K562 (cell line): Measurements from ENCODE around the gene LYAR. TPM values are rescaled to one million over a fixed set of nuclear protein-coding genes. Genes with fewer than 3 reads are reported as not detected.

ENCODE experiments used
- CSDE1 ChIP-seq, 2 experiments: fragments of 450-650 bp; IDR thresholded peaks; 2 replicates each; pipeline ENCODE4 v1.6.1; 2016; ENCODE audit warnings: mild to moderate bottlenecking in 1 of 2
- NCOA6 ChIP-seq: fragments of 450-650 bp; IDR thresholded peaks from 2 replicates; pipeline ENCODE4 v1.6.1; 2017; ENCODE audit warnings: mild to moderate bottlenecking
- PCBP1 ChIP-seq: fragments of 200-400 bp; formaldehyde crosslinking; IDR thresholded peaks from 2 replicates; pipeline ENCODE4 v1.6.1; 2018; ENCODE audit warnings: mild to moderate bottlenecking, low read depth, low read length; ENCODE audit not compliant: poor library complexity, severe bottlenecking
- RFX1 ChIP-seq: fragments of 450-650 bp; IDR thresholded peaks from 2 replicates; pipeline ENCODE4 v1.6.1; 2016; ENCODE audit warnings: mild to moderate bottlenecking, moderate library complexity
- SMAD4 ChIP-seq: fragments of 250-450 bp; sonication (Bioruptor Pico); conservative IDR thresholded peaks from 2 replicates; pipeline ENCODE4 v1.8.0; 2021; ENCODE audit warnings: inconsistent platforms, mild to moderate bottlenecking, moderate library complexity
- YBX1 ChIP-seq: fragments of 450-650 bp; IDR thresholded peaks from 2 replicates; pipeline ENCODE4 v1.7.1; 2016; ENCODE audit warnings: mild to moderate bottlenecking
- ZNF224 ChIP-seq: sonication (generic); formaldehyde crosslinking; IDR thresholded peaks from 2 replicates; pipeline ENCODE4 v1.8.0; 2022; ENCODE audit warnings: mild to moderate bottlenecking, missing genetic modification reagents
- polyA plus RNA-seq, 8 experiments: library from polyadenylated mRNA; depleted of rRNA in 4 of 8; stranded (reverse) in 5 of 8; unstranded in 3 of 8; fragments of >200 nt; fragmentation: Nextera tagmentation in 2 of 8; fragmentation: Illumina TruSeq in 1 of 8; extraction: Ambion mirVana in 2 of 8; extraction: Trizol in 1 of 8; gene quantifications; 2 replicates each; pipeline versions ENCODE4 v1.2.1 to v1.2.3, GENCODE V29; 2011 to 2014; ENCODE audit warnings: inconsistent platforms in 1 of 8, missing spikeins in 1 of 8
- total RNA-seq, 7 experiments: library from RNA; depleted of rRNA in 6 of 7; stranded (reverse); fragments of >200 nt in 6 of 7; fragmentation: Illumina TruSeq in 2 of 7; extraction: Trizol in 2 of 7; gene quantifications; 2 replicates each; pipeline versions ENCODE4 v1.2.1 to v1.2.3, GENCODE V29; 2011 to 2021; ENCODE audit warnings: low replicate concordance in 1 of 7
- TF ChIP-seq, protein P1 (sequence below): sonication (generic); formaldehyde crosslinking; IDR thresholded peaks from 2 replicates; pipeline ENCODE4 v1.9.0; 2022; ENCODE audit warnings: mild to moderate bottlenecking, missing genetic modification reagents
- TF ChIP-seq, protein P2 (sequence below): sonication (generic); formaldehyde crosslinking; IDR thresholded peaks from 2 replicates; pipeline ENCODE4 v1.8.0; 2022; ENCODE audit warnings: missing genetic modification reagents, mild to moderate bottlenecking, borderline replicate concordance
- TF ChIP-seq, protein P3 (sequence below): fragments of 450-650 bp; IDR thresholded peaks from 2 replicates; pipeline ENCODE4 v1.6.1; 2016; ENCODE audit warnings: low read depth
- TF ChIP-seq, protein P4 (sequence below), 2 experiments: fragments of 450-650 bp; IDR thresholded peaks; 2 replicates each; pipeline ENCODE4 v1.6.1; 2016
- TF ChIP-seq, protein P5 (sequence below): sonication (generic); formaldehyde crosslinking; IDR thresholded peaks from 2 replicates; pipeline ENCODE4 v1.8.1; 2022; ENCODE audit warnings: missing genetic modification reagents

Gene LYAR
- total and polyA plus RNA-seq, 9 of the 15 experiments (the other 6 are each of a cell fraction or from before 2014, with no cell fraction given): 28.3 to 172 (median 127) TPM

DNA sequence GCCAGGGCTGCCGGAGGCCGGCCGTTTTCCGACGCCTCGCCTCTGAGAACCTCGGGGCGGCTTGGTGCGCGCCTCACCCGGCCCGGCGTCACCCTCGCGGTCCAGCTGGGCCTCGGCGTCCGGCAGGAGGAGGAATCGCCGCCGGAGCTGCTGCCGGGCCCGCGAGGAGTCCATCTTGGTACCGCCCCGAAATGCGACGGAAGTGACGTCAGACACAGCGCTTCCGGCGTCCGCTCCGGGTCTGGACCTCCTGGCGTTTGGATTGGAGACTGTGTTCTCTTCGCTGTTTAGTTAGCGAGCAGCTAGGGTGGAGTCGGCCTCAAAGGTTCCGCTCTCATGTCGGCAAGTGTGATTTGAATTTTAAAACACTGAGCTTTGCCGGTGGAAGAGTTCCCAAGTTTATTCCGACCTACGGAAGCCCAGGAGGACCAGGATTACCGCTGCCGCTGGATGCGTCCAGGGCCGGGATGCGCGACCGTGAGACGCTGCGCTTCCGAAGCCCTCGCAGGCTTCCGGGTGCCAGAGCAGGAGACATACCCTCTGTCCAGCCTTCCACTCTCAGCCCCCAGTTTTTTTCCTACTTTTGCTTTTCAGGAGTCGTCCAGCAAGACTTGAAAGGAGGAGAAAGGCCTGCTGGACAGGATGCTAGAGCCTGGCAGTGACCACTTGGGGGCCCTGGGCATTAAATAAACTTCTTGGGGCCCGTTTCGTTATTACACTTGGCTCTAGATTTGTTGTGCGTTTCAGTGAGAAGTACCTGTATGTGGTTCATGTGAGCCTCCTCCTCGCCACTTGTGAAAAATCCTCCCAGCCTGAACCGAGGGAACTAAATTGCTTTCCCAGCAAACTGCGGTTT, 41.7 kb downstream of the LYAR start, which contains the start of gene TMEM128 (continued):
- TF ChIP-seq, protein P1, sequence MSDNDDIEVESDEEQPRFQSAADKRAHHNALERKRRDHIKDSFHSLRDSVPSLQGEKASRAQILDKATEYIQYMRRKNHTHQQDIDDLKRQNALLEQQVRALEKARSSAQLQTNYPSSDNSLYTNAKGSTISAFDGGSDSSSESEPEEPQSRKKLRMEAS (CRISPR knock-in tag): peak; percentile 47; the same call in 1 of the 2 replicates
- TF ChIP-seq, protein P2, sequence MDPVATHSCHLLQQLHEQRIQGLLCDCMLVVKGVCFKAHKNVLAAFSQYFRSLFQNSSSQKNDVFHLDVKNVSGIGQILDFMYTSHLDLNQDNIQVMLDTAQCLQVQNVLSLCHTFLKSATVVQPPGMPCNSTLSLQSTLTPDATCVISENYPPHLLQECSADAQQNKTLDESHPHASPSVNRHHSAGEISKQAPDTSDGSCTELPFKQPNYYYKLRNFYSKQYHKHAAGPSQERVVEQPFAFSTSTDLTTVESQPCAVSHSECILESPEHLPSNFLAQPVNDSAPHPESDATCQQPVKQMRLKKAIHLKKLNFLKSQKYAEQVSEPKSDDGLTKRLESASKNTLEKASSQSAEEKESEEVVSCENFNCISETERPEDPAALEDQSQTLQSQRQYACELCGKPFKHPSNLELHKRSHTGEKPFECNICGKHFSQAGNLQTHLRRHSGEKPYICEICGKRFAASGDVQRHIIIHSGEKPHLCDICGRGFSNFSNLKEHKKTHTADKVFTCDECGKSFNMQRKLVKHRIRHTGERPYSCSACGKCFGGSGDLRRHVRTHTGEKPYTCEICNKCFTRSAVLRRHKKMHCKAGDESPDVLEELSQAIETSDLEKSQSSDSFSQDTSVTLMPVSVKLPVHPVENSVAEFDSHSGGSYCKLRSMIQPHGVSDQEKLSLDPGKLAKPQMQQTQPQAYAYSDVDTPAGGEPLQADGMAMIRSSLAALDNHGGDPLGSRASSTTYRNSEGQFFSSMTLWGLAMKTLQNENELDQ (CRISPR knock-in tag): no peak
- TF ChIP-seq, protein P3, sequence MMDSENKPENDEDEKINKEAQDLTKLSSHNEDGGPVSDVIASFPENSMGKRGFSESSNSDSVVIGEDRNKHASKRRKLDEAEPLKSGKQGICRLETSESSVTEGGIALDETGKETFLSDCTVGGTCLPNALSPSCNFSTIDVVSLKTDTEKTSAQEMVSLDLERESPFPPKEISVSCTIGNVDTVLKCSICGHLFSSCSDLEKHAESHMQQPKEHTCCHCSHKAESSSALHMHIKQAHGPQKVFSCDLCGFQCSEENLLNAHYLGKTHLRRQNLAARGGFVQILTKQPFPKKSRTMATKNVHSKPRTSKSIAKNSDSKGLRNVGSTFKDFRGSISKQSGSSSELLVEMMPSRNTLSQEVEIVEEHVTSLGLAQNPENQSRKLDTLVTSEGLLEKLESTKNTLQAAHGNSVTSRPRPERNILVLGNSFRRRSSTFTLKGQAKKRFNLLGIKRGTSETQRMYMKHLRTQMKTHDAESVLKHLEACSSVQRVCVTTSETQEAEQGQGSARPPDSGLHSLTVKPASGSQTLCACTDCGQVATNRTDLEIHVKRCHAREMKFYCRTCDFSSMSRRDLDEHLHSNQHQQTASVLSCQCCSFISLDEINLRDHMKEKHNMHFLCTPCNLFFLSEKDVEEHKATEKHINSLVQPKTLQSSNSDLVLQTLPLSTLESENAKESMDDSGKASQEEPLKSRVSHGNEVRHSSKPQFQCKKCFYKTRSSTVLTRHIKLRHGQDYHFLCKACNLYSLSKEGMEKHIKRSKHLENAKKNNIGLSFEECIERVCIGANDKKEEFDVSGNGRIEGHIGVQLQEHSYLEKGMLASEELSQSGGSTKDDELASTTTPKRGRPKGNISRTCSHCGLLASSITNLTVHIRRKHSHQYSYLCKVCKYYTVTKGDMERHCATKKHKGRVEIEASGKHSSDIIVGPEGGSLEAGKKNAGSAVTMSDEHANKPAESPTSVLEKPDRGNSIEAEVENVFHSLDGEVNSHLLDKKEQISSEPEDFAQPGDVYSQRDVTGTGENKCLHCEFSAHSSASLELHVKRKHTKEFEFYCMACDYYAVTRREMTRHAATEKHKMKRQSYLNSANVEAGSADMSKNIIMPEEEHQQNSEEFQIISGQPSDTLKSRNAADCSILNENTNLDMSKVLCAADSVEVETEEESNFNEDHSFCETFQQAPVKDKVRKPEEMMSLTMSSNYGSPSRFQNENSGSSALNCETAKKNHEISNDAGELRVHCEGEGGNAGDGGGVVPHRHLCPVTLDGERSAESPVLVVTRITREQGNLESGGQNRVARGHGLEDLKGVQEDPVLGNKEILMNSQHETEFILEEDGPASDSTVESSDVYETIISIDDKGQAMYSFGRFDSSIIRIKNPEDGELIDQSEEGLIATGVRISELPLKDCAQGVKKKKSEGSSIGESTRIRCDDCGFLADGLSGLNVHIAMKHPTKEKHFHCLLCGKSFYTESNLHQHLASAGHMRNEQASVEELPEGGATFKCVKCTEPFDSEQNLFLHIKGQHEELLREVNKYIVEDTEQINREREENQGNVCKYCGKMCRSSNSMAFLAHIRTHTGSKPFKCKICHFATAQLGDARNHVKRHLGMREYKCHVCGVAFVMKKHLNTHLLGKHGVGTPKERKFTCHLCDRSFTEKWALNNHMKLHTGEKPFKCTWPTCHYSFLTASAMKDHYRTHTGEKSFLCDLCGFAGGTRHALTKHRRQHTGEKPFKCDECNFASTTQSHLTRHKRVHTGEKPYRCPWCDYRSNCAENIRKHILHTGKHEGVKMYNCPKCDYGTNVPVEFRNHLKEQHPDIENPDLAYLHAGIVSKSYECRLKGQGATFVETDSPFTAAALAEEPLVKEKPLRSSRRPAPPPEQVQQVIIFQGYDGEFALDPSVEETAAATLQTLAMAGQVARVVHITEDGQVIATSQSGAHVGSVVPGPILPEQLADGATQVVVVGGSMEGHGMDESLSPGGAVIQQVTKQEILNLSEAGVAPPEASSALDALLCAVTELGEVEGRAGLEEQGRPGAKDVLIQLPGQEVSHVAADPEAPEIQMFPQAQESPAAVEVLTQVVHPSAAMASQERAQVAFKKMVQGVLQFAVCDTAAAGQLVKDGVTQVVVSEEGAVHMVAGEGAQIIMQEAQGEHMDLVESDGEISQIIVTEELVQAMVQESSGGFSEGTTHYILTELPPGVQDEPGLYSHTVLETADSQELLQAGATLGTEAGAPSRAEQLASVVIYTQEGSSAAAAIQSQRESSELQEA: peak; percentile 92
- TF ChIP-seq RFX1 (no peak), SMAD4 (CRISPR knock-in tag) (peak; percentile 62; the same call in 1 of the 2 replicates), CSDE1 (IDR thresholded peaks at IDR 0.05) (peak in 1 of 2 experiments; percentile 50; a peak in 1 of 4 replicates), ZNF224 (CRISPR knock-in tag) (no peak), NCOA6 (no peak), PCBP1 (no peak), YBX1 (no peak)
- TF ChIP-seq, protein P4, sequence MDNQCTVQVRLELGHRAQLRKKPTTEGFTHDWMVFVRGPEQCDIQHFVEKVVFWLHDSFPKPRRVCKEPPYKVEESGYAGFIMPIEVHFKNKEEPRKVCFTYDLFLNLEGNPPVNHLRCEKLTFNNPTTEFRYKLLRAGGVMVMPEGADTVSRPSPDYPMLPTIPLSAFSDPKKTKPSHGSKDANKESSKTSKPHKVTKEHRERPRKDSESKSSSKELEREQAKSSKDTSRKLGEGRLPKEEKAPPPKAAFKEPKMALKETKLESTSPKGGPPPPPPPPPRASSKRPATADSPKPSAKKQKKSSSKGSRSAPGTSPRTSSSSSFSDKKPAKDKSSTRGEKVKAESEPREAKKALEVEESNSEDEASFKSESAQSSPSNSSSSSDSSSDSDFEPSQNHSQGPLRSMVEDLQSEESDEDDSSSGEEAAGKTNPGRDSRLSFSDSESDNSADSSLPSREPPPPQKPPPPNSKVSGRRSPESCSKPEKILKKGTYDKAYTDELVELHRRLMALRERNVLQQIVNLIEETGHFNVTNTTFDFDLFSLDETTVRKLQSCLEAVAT (IDR thresholded peaks at IDR 0.05): peak in 1 of 2 experiments; percentile 50; a peak in 2 of 4 replicates
- TF ChIP-seq, protein P5, sequence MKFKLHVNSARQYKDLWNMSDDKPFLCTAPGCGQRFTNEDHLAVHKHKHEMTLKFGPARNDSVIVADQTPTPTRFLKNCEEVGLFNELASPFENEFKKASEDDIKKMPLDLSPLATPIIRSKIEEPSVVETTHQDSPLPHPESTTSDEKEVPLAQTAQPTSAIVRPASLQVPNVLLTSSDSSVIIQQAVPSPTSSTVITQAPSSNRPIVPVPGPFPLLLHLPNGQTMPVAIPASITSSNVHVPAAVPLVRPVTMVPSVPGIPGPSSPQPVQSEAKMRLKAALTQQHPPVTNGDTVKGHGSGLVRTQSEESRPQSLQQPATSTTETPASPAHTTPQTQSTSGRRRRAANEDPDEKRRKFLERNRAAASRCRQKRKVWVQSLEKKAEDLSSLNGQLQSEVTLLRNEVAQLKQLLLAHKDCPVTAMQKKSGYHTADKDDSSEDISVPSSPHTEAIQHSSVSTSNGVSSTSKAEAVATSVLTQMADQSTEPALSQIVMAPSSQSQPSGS (CRISPR knock-in tag): peak; percentile 79; the same call in 1 of the 2 replicates
